ENCODE results near the gene FCHSD1.

Gene FCHSD1

GRCh38 chr5:141641634-141642267, 9.5 kb downstream of the FCHSD1 start:
- no peak for DNase-seq (ENCODE audit: low spot score)

- DNase-seq (ENCODE audit: low spot score): no peak
Measured at GRCh38 chr5:141640698-141641097, 10.5 kb downstream of the FCHSD1 start.

- no peak for DNase-seq (ENCODE audit: low spot score)
Measured at GRCh38 chr5:141640051-141640415, 11.2 kb downstream of the FCHSD1 start.

GRCh38 chr5:141639357-141640050, 11.7 kb downstream of the FCHSD1 start:
- DNase-seq (ENCODE audit: low spot score): no peak

- DNase-seq (ENCODE audit: low spot score): no peak
Measured at GRCh38 chr5:141638771-141639170, 12.4 kb downstream of the FCHSD1 start.

- DNase-seq (ENCODE audit: low spot score): peak; percentile 59
Measured at GRCh38 chr5:141637767-141638419, 13.3 kb downstream of the FCHSD1 start.

- DNase-seq (ENCODE audit: low spot score): peak; percentile 45
Measured at GRCh38 chr5:141637123-141637766, 14.0 kb downstream of the FCHSD1 start.

- peak; percentile 90 for DNase-seq (ENCODE audit: low spot score)
Measured at GRCh38 chr5:141636413-141637122, 14.7 kb downstream of the FCHSD1 start, which contains the start of the genes HDAC3 and RELL2. TSS of gene HDAC3 (minus strand) at chr5:141636849. CDS start at chr5:141636790, 59 bp downstream. TSS of gene RELL2 (plus strand) at chr5:141636997. CDS start at chr5:141638226, 1,229 bp downstream.

- DNase-seq (ENCODE audit: low spot score): no peak
Measured at GRCh38 chr5:141636106-141636412, 15.2 kb downstream of the FCHSD1 start.

GRCh38 chr5:141635646-141636045, 15.6 kb downstream of the FCHSD1 start:
- no peak for DNase-seq (ENCODE audit: low spot score)

GRCh38 chr5:141634720-141635119, 16.5 kb downstream of the FCHSD1 start:
- no peak for DNase-seq (ENCODE audit: low spot score)

GRCh38 chr5:141633871-141634561, 17.2 kb downstream of the FCHSD1 start:
- DNase-seq (ENCODE audit: low spot score): no peak

- no peak for DNase-seq (ENCODE audit: low spot score)
Measured at GRCh38 chr5:141632650-141633049, 18.6 kb downstream of the FCHSD1 start.

GRCh38 chr5:141630570-141631140, 20.6 kb downstream of the FCHSD1 start:
- no peak for DNase-seq (ENCODE audit: low spot score)

- no peak for DNase-seq (ENCODE audit: low spot score)
Measured at GRCh38 chr5:141628175-141628788, 22.9 kb downstream of the FCHSD1 start.

GRCh38 chr5:141623611-141624010, 27.6 kb downstream of the FCHSD1 start:
- no peak for DNase-seq (ENCODE audit: low spot score)

- DNase-seq (ENCODE audit: low spot score): no peak
Measured at GRCh38 chr5:141623186-141623585, 28.0 kb downstream of the FCHSD1 start.

- peak; percentile 98 for DNase-seq (ENCODE audit: low spot score)
Measured at GRCh38 chr5:141618804-141619554, 32.2 kb downstream of the FCHSD1 start, which contains the start of gene DIAPH1. TSS of gene DIAPH1 (minus strand) at chr5:141619000. CDS start at chr5:141618914, 86 bp downstream.

GRCh38 chr5:141618030-141618803, 33.0 kb downstream of the FCHSD1 start:
- peak; percentile 38 for DNase-seq (ENCODE audit: low spot score)

Data from CD4-positive, alpha-beta T cell treated with Interleukin-6 at 100 ng/mL for 8 hours (primary cell).